Hematopoietic multipotent progenitor cell treated with erythropoietin and hydrocortisone succinate and interleukin-3 and kit ligand, for 8 days (in vitro differentiated cells): ENCODE results near the gene CHPF2.

Experiments
- DNase-seq: peaks from one replicate; pipeline ENCODE4 v3.0.0-alpha.2; 2015

Gene CHPF2

GRCh38 chr7:151271699-151272355 is 39.5 kb downstream of the CHPF2 start:
- peak; percentile 47 for DNase-seq

GRCh38 chr7:151272405-151272804 is 40.1 kb downstream of the CHPF2 start:
- DNase-seq = no peak

- peak; percentile 18 for DNase-seq
Measured at GRCh38 chr7:151272877-151273276, 40.6 kb downstream of the CHPF2 start.

- DNase-seq = no peak
Measured at GRCh38 chr7:151273651-151274390, 41.5 kb downstream of the CHPF2 start.

- no peak for DNase-seq
Measured at GRCh38 chr7:151274396-151274795, 42.1 kb downstream of the CHPF2 start.

- DNase-seq = no peak
Measured at GRCh38 chr7:151274936-151275812, 42.9 kb downstream of the CHPF2 start.

GRCh38 chr7:151275813-151276577 is 43.7 kb downstream of the CHPF2 start:
- DNase-seq = no peak

GRCh38 chr7:151276666-151277590 is 44.6 kb downstream of the CHPF2 start:
- DNase-seq = no peak

- DNase-seq = no peak
Measured at GRCh38 chr7:151277631-151278030, 45.3 kb downstream of the CHPF2 start.

- no peak for DNase-seq
Measured at GRCh38 chr7:151278949-151279348, 46.7 kb downstream of the CHPF2 start.

GRCh38 chr7:151279868-151280267 is 47.6 kb downstream of the CHPF2 start:
- no peak for DNase-seq

- DNase-seq = no peak
Measured at GRCh38 chr7:151280388-151281019, 48.2 kb downstream of the CHPF2 start.

GRCh38 chr7:151281686-151282085 is 49.4 kb downstream of the CHPF2 start:
- DNase-seq = no peak

GRCh38 chr7:151282111-151282510 is 49.8 kb downstream of the CHPF2 start:
- no peak for DNase-seq

- DNase-seq = no peak
Measured at GRCh38 chr7:151283302-151283701, 51.0 kb downstream of the CHPF2 start.

GRCh38 chr7:151286148-151286547 is 53.9 kb downstream of the CHPF2 start:
- no peak for DNase-seq
